Measurements from ENCODE around the gene CACNA2D2.

Gene CACNA2D2

GRCh38 chr3:50412231-50412754, 91.1 kb downstream of the CACNA2D2 start:
- no peak for TF ChIP-seq CTCF (IDR thresholded peaks at IDR 0.05)
- Histone ChIP-seq H2AFZ (no peak overlapping the region), H3K36me3 (ENCODE audit: control insufficient read depth, insufficient read depth, low read length) (no peaks in the 10 kb centered on the region), H3K4me2 (ENCODE audit: low read length) (no peak overlapping the region), H3K4me1 (no peaks in the 10 kb centered on the region), H3K79me2 (no peaks in the 10 kb centered on the region), H3K27ac (no peak overlapping the region), H3K9me3 (ENCODE audit: control insufficient read depth, low read length) (no peaks in the 10 kb centered on the region), H3K4me3 (ENCODE audit: low read depth, low read length) (no peak overlapping the region), H3K27me3 (ENCODE audit: control insufficient read depth, insufficient read depth, low read length) (no peaks in the 10 kb centered on the region), H3K9ac (no peak overlapping the region)

GRCh38 chr3:50411229-50411628, 92.2 kb downstream of the CACNA2D2 start:
- Histone ChIP-seq H2AFZ (no peak overlapping the region), H3K9ac (no peak overlapping the region), H3K9me3 (ENCODE audit: control insufficient read depth, low read length) (no peaks in the 10 kb centered on the region), H3K4me3 (ENCODE audit: low read depth, low read length) (no peak overlapping the region), H3K79me2 (no peaks in the 10 kb centered on the region), H3K27me3 (ENCODE audit: control insufficient read depth, insufficient read depth, low read length) (no peaks in the 10 kb centered on the region), H3K36me3 (ENCODE audit: control insufficient read depth, insufficient read depth, low read length) (no peaks in the 10 kb centered on the region), H3K27ac (no peak overlapping the region), H3K4me2 (ENCODE audit: low read length) (no peak overlapping the region), H3K4me1 (no peaks in the 10 kb centered on the region)
- no peak for TF ChIP-seq CTCF (IDR thresholded peaks at IDR 0.05)

GRCh38 chr3:50410608-50411139, 92.8 kb downstream of the CACNA2D2 start:
- H3K9me3 ChIP-seq (ENCODE audit: control insufficient read depth, low read length): no peaks in the 10 kb centered on the region
- no peaks in the 10 kb centered on the region for H3K4me1 ChIP-seq
- no peak overlapping the region for H2AFZ ChIP-seq
- H3K9ac ChIP-seq: no peak overlapping the region
- H3K4me2 ChIP-seq (ENCODE audit: low read length): no peak overlapping the region
- H3K27me3 ChIP-seq (ENCODE audit: control insufficient read depth, insufficient read depth, low read length): no peaks in the 10 kb centered on the region
- no peak overlapping the region for H3K27ac ChIP-seq
- H3K79me2 ChIP-seq: no peaks in the 10 kb centered on the region
- TF ChIP-seq CTCF (IDR thresholded peaks at IDR 0.05): no peak
- no peaks in the 10 kb centered on the region for H3K36me3 ChIP-seq (ENCODE audit: control insufficient read depth, insufficient read depth, low read length)
- no peak overlapping the region for H3K4me3 ChIP-seq (ENCODE audit: low read depth, low read length)

- Histone ChIP-seq H3K36me3 (ENCODE audit: control insufficient read depth, insufficient read depth, low read length) (no peaks in the 10 kb centered on the region), H3K27me3 (ENCODE audit: control insufficient read depth, insufficient read depth, low read length) (no peaks in the 10 kb centered on the region), H3K79me2 (no peaks in the 10 kb centered on the region), H2AFZ (no peak overlapping the region), H3K4me1 (no peaks in the 10 kb centered on the region), H3K9ac (no peak overlapping the region), H3K27ac (no peak overlapping the region), H3K4me2 (ENCODE audit: low read length) (no peak overlapping the region), H3K9me3 (ENCODE audit: control insufficient read depth, low read length) (no peaks in the 10 kb centered on the region), H3K4me3 (ENCODE audit: low read depth, low read length) (no peak overlapping the region)
- TF ChIP-seq CTCF (IDR thresholded peaks at IDR 0.05): no peak
Measured at GRCh38 chr3:50410185-50410584, 93.2 kb downstream of the CACNA2D2 start.

- Histone ChIP-seq H3K79me2 (no peaks in the 10 kb centered on the region), H3K27me3 (ENCODE audit: control insufficient read depth, insufficient read depth, low read length) (no peaks in the 10 kb centered on the region), H3K4me3 (ENCODE audit: low read depth, low read length) (no peak overlapping the region), H3K27ac (no peak overlapping the region), H3K9ac (no peak overlapping the region), H2AFZ (no peak overlapping the region), H3K36me3 (ENCODE audit: control insufficient read depth, insufficient read depth, low read length) (no peaks in the 10 kb centered on the region), H3K9me3 (ENCODE audit: control insufficient read depth, low read length) (no peaks in the 10 kb centered on the region), H3K4me1 (no peaks in the 10 kb centered on the region), H3K4me2 (ENCODE audit: low read length) (no peak overlapping the region)
- no peak for TF ChIP-seq CTCF (IDR thresholded peaks at IDR 0.05)
Measured at GRCh38 chr3:50408443-50408944, 94.9 kb downstream of the CACNA2D2 start.

All from parathyroid adenoma (tissue), 2 donors.